H54 (cell line): ENCODE measurements around the gene PSENEN.
"Not testable (repeated sequence)": the region's sequence is repeated elsewhere in the genome, so short reads cannot be mapped to it uniquely, and the experiment has no call there.

Experiments used
- DNase-seq: peaks from one replicate; pipeline ENCODE4 v3.0.0; 2011; ENCODE audit warnings: low spot score, mixed read lengths; ENCODE audit not compliant: insufficient read length
- FAIRE-seq: peaks from 3 replicates; lab custom pipeline; 2011; peaks lifted over from hg19 to GRCh38; lab: Jason Lieb, UNC
- POLR2A ChIP-seq: IDR thresholded peaks from 2 replicates; pipeline ENCODE4 v1.6.1; 2011; ENCODE audit warnings: low read depth, mild to moderate bottlenecking, low read length

PSENEN gene

GRCh38 chr19:35723671-35724070 is 21.8 kb upstream of the PSENEN start:
- no peak for FAIRE-seq
- DNase-seq = no peak
- TF ChIP-seq POLR2A = no peak

GRCh38 chr19:35724132-35724531 is 21.3 kb upstream of the PSENEN start:
- not testable (repeated sequence) for FAIRE-seq

GRCh38 chr19:35724560-35724959 is 20.9 kb upstream of the PSENEN start:
- no peak for FAIRE-seq
- no peak for TF ChIP-seq POLR2A
- no peak for DNase-seq

More at GRCh38 chr19:35724132-35724531, 21.3 kb upstream of the PSENEN start:
- DNase-seq = not testable (repeated sequence)

GRCh38 chr19:35725216-35725861 is 20.1 kb upstream of the PSENEN start:
- no peak for TF ChIP-seq POLR2A
- DNase-seq (no peak), FAIRE-seq (no peak)

- FAIRE-seq = no peak
- TF ChIP-seq POLR2A = no peak
- no peak for DNase-seq
These were observed 18.1 kb upstream of the PSENEN start for GRCh38 chr19:35727053-35727955.

- DNase-seq (no peak), FAIRE-seq (no peak)
- no peak for TF ChIP-seq POLR2A
These were observed 17.3 kb upstream of the PSENEN start for GRCh38 chr19:35727956-35728706.

GRCh38 chr19:35729021-35729420 is 16.4 kb upstream of the PSENEN start:
- DNase-seq = no peak
- no peak for TF ChIP-seq POLR2A
- FAIRE-seq = no peak

- no peak for TF ChIP-seq POLR2A
- FAIRE-seq (no peak), DNase-seq (no peak)
These were observed 15.7 kb upstream of the PSENEN start for GRCh38 chr19:35729763-35730162.

- DNase-seq (no peak), FAIRE-seq (no peak)
- no peak for TF ChIP-seq POLR2A
These were observed 15.1 kb upstream of the PSENEN start for GRCh38 chr19:35730326-35730725.

GRCh38 chr19:35731353-35731752 is 14.1 kb upstream of the PSENEN start:
- DNase-seq (no peak), FAIRE-seq (no peak)
- TF ChIP-seq POLR2A = no peak

GRCh38 chr19:35731779-35732405 is 13.6 kb upstream of the PSENEN start:
- FAIRE-seq (no peak), DNase-seq (no peak)
- TF ChIP-seq POLR2A = no peak

GRCh38 chr19:35732540-35733179 is 12.8 kb upstream of the PSENEN start:
- no peak for TF ChIP-seq POLR2A
- DNase-seq (no peak), FAIRE-seq (no peak)
